RWPE2 (cell line): ENCODE measurements around the gene FBXL7.

Experiments used
- ATAC-seq: fragments of 200-7000 bp; cut with Tn5 transposase; 3 replicates; pipeline ENCODE4 v1.9.1; 2021; ENCODE audit warnings: low read depth
- DNase-seq: peaks from one replicate; pipeline ENCODE4 v3.0.0-alpha.2; 2020; ENCODE audit warnings: low spot score
- H3K27ac ChIP-seq: fragments of 450-650 bp; 2 replicates; pipeline ENCODE4 v1.5.1; 2017; ENCODE audit warnings: mild to moderate bottlenecking; ENCODE audit not compliant: poor library complexity, severe bottlenecking
- H3K27me3 ChIP-seq: fragments of 250-450 bp; sonication (Bioruptor Pico); 2 replicates; pipeline ENCODE4 v1.5.1; 2021; ENCODE audit warnings: mild to moderate bottlenecking, moderate library complexity; ENCODE audit not compliant: insufficient read depth, poor library complexity, severe bottlenecking
- H3K36me3 ChIP-seq: fragments of 250-450 bp; sonication (Bioruptor Pico); 2 replicates; pipeline ENCODE4 v1.5.1; 2020; ENCODE audit warnings: low read depth, mild to moderate bottlenecking, moderate library complexity
- H3K4me1 ChIP-seq: fragments of 250-450 bp; sonication (Bioruptor Pico); 2 replicates; pipeline ENCODE4 v1.5.1; 2021; ENCODE audit warnings: mild to moderate bottlenecking, moderate library complexity; ENCODE audit not compliant: insufficient read depth, poor library complexity, severe bottlenecking
- H3K4me3 ChIP-seq: fragments of 250-450 bp; sonication (Bioruptor Pico); 2 replicates; pipeline ENCODE4 v1.5.1; 2021; ENCODE audit warnings: mild to moderate bottlenecking, moderate library complexity; ENCODE audit not compliant: severe bottlenecking
- H3K9me3 ChIP-seq: fragments of 250-450 bp; sonication (Bioruptor Pico); 2 replicates; pipeline ENCODE4 v1.5.1; 2021; ENCODE audit warnings: mild to moderate bottlenecking, moderate library complexity; ENCODE audit not compliant: severe bottlenecking
- TF ChIP-seq, protein P1 (sequence below): fragments of 450-650 bp; IDR thresholded peaks from one replicate; pipeline ENCODE4 v1.5.1; 2017; ENCODE audit warnings: mild to moderate bottlenecking, moderate library complexity; ENCODE audit not compliant: poor library complexity, severe bottlenecking

Gene FBXL7

DNA sequence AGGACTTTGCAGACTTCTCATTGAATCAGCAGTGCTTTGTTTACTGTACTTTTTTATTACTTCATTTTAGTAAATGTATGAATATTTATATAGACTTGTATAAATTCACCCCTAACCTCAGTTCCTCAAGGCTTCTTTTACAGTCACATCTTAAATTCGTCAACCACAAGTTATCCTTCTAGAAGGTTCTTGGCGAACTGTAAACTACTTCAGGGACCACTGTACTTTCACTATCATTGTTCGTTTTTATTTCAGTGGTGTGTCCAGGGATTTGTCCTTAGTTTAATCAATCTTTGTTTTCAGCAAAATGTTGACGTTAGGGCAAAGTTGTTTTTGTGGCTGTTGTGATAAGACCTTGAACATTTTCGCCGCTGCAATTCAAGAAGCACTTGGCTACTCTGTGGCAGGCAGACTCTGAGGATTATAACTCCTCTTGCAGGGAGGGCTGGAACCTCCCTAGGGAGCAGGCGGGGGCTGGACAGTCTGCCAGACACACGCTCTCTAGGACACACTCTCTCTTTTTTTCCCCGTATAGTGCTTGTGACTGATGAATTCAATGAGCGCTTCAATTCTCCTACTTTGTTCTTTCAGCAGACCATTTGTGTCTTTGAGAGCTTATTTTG lies 252.8 kb downstream of the FBXL7 start:
- H3K27me3 ChIP-seq, result peaks cover 10% of the 10 kb centered on the region
- TF ChIP-seq, protein P1, sequence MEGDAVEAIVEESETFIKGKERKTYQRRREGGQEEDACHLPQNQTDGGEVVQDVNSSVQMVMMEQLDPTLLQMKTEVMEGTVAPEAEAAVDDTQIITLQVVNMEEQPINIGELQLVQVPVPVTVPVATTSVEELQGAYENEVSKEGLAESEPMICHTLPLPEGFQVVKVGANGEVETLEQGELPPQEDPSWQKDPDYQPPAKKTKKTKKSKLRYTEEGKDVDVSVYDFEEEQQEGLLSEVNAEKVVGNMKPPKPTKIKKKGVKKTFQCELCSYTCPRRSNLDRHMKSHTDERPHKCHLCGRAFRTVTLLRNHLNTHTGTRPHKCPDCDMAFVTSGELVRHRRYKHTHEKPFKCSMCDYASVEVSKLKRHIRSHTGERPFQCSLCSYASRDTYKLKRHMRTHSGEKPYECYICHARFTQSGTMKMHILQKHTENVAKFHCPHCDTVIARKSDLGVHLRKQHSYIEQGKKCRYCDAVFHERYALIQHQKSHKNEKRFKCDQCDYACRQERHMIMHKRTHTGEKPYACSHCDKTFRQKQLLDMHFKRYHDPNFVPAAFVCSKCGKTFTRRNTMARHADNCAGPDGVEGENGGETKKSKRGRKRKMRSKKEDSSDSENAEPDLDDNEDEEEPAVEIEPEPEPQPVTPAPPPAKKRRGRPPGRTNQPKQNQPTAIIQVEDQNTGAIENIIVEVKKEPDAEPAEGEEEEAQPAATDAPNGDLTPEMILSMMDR, result no peak
- H3K36me3 ChIP-seq, result no peaks in the 10 kb centered on the region
- H3K4me1 ChIP-seq, result no peaks in the 10 kb centered on the region
- no peaks in the 10 kb centered on the region for H3K9me3 ChIP-seq
- ATAC-seq, result no peak
- H3K27ac ChIP-seq, result no peak overlapping the region
- H3K4me3 ChIP-seq, result no peak overlapping the region
- no peak for DNase-seq

GRCh38 chr5:15753752-15754151 lies 253.8 kb downstream of the FBXL7 start:
- DNase-seq (no peak), ATAC-seq (no peak)
- no peaks in the 10 kb centered on the region for H3K36me3 ChIP-seq
- TF ChIP-seq, protein P1, result no peak
- H3K4me3 ChIP-seq, result no peak overlapping the region
- H3K27ac ChIP-seq, result no peak overlapping the region
- peaks cover 14% of the 10 kb centered on the region for H3K27me3 ChIP-seq
- no peaks in the 10 kb centered on the region for H3K9me3 ChIP-seq
- H3K4me1 ChIP-seq, result no peaks in the 10 kb centered on the region

DNA sequence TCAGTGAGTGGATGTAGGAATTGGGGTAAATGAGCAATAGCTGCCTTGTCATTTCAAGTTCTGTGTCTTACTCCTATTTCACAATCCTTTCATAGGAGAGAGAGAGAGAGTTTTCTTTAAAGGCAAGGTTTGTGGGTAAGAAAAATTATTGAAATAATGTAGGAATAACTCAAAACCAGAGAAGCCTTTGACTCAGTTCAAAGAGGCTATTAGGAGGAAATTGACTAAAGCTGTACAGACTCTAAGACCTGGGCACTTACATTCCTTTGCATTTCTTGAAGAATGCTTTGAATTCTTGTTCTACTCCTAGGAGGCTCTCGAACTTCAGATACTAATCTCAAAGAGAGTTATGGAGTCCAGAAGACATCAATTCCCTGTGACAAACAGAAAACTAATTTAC lies 257.1 kb downstream of the FBXL7 start:
- peaks cover 14% of the 10 kb centered on the region for H3K27me3 ChIP-seq
- H3K4me1 ChIP-seq, result no peaks in the 10 kb centered on the region
- no peak for ATAC-seq
- no peak overlapping the region for H3K27ac ChIP-seq
- H3K9me3 ChIP-seq, result no peaks in the 10 kb centered on the region
- no peak for DNase-seq
- no peaks in the 10 kb centered on the region for H3K36me3 ChIP-seq
- no peak overlapping the region for H3K4me3 ChIP-seq
- TF ChIP-seq, protein P1, result no peak

DNA sequence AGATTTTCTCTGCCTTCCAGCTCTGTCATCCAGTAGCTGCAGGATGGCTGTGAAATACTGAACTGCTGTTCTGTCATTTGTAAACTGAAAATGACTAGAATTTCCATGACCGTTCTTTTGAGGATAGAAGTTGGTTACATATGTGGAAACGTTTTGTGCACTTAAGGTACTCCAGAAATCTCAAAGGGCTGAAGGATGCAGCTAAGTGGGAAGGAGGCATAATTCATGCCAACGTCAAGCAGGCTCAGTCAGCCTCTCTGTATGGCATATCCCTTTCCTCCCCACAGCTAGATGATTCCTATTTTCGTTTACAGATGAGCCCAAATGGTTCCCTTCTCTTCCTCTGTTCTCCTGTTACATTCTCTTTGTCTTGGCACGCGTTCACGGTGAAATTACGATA lies 257.6 kb downstream of the FBXL7 start:
- H3K4me3 ChIP-seq, result no peak overlapping the region
- DNase-seq (no peak), ATAC-seq (no peak)
- H3K9me3 ChIP-seq, result no peaks in the 10 kb centered on the region
- TF ChIP-seq, protein P1, result no peak
- no peak overlapping the region for H3K27ac ChIP-seq
- H3K27me3 ChIP-seq, result peaks cover 14% of the 10 kb centered on the region
- H3K36me3 ChIP-seq, result no peaks in the 10 kb centered on the region
- no peaks in the 10 kb centered on the region for H3K4me1 ChIP-seq

GRCh38 chr5:15762668-15763067 lies 262.7 kb downstream of the FBXL7 start:
- TF ChIP-seq, protein P1, result no peak

More at GRCh38 chr5:15762668-15763067, 262.7 kb downstream of the FBXL7 start:
- H3K27ac ChIP-seq, result no peak overlapping the region
- H3K36me3 ChIP-seq, result no peaks in the 10 kb centered on the region
- DNase-seq (no peak), ATAC-seq (no peak)
- no peaks in the 10 kb centered on the region for H3K9me3 ChIP-seq
- H3K4me3 ChIP-seq, result no peak overlapping the region
- no peaks in the 10 kb centered on the region for H3K4me1 ChIP-seq
- H3K27me3 ChIP-seq, result peaks cover 6% of the 10 kb centered on the region
